ENCODE measurements around the gene KY.

DNA sequence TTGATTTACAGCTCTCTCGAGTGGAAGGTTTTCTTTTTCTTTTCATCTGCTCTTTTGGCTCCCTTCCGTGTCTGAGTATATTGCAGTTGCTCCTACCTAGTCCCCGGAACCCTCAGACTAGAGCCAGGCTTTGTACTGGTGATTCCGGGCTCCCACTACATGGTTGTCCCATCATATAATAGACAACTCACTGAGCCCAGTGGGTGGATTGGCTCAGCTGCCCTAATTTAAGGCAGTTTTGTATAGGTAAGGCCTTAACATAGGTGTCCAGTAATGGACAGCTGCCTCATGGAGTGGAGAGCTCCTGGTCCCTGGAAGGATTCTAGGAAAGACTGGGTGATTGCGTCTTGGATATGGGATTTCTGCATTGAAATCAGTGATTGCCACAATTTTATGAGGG lies 58.0 kb downstream of the KY start:
- TF ChIP-seq POLR2A (IDR thresholded peaks at IDR 0.05) = no peak
- TF ChIP-seq, protein P1, sequence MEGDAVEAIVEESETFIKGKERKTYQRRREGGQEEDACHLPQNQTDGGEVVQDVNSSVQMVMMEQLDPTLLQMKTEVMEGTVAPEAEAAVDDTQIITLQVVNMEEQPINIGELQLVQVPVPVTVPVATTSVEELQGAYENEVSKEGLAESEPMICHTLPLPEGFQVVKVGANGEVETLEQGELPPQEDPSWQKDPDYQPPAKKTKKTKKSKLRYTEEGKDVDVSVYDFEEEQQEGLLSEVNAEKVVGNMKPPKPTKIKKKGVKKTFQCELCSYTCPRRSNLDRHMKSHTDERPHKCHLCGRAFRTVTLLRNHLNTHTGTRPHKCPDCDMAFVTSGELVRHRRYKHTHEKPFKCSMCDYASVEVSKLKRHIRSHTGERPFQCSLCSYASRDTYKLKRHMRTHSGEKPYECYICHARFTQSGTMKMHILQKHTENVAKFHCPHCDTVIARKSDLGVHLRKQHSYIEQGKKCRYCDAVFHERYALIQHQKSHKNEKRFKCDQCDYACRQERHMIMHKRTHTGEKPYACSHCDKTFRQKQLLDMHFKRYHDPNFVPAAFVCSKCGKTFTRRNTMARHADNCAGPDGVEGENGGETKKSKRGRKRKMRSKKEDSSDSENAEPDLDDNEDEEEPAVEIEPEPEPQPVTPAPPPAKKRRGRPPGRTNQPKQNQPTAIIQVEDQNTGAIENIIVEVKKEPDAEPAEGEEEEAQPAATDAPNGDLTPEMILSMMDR (IDR thresholded peaks at IDR 0.05) = no peak
